ENCODE results near the gene GPR4.

DNA sequence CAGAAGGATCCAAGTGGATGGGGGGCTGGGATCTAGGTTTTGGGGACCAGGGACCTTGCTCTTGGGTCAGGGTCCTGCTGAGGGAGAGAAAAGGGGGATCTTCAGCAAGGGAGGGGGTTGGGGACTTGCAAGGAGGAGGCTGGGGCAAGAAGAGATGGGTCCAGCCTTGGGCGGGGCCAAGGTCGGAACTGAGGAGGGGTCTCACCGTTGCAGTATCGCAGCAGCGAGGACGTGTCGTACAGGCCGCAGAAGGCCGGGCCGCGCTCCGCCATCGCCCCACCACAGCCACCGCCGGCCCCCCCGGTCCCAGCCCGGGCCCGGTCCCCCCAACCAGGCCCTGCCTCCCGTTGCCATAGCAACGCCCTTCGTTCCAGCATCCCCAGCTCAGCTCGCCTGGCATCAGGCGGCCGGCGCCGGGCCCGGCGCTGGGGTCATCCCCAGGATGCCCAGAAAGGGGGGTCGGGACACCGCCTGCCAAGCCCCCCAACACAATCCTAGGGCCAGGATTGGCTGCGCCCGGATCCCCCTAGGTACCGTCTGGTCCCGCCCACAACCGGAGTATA, 43.1 kb upstream of the GPR4 start:
- no peak for TF ChIP-seq SMC3 (conservative IDR thresholded peaks at IDR 0.05; ENCODE audit: poor library complexity)
- TF ChIP-seq, protein P1, sequence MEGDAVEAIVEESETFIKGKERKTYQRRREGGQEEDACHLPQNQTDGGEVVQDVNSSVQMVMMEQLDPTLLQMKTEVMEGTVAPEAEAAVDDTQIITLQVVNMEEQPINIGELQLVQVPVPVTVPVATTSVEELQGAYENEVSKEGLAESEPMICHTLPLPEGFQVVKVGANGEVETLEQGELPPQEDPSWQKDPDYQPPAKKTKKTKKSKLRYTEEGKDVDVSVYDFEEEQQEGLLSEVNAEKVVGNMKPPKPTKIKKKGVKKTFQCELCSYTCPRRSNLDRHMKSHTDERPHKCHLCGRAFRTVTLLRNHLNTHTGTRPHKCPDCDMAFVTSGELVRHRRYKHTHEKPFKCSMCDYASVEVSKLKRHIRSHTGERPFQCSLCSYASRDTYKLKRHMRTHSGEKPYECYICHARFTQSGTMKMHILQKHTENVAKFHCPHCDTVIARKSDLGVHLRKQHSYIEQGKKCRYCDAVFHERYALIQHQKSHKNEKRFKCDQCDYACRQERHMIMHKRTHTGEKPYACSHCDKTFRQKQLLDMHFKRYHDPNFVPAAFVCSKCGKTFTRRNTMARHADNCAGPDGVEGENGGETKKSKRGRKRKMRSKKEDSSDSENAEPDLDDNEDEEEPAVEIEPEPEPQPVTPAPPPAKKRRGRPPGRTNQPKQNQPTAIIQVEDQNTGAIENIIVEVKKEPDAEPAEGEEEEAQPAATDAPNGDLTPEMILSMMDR (IDR thresholded peaks at IDR 0.05; ENCODE audit: poor library complexity, severe bottlenecking): no peak
- no peak for TF ChIP-seq RAD21 (conservative IDR thresholded peaks at IDR 0.05)
- no peak for TF ChIP-seq EZH2 (IDR thresholded peaks at IDR 0.05; ENCODE audit: borderline replicate concordance, insufficient read depth, low read length, poor library complexity, severe bottlenecking)
- no peak for TF ChIP-seq POLR2AphosphoS5 (IDR thresholded peaks at IDR 0.05)
